K562 (cell line): ENCODE data around the gene AGAP1. TPM values are rescaled to one million over a fixed set of nuclear protein-coding genes. Genes with fewer than 3 reads are reported as not detected.

Experiments used
- ATAC-seq: fragments of 200-7000 bp; cut with Tn5 transposase; 3 replicates; pipeline ENCODE4 v1.9.1; 2020; ENCODE audit warnings: moderate library complexity
- BruUV-seq: library from RNA; stranded (reverse); fragments of 400-500 nt; replicated peaks from 2 replicates; lab custom pipeline; 2021; lab: Mats Ljungman, UMichigan
- CTCF ChIA-PET: fragments of 300-600 bp; formaldehyde crosslinking; extraction: SDS; loops from one replicate; lab custom pipeline; 2021; ENCODE audit warnings: low intra/inter-chr PET ratio; lab: Yijun Ruan, JAX
- POLR2A ChIA-PET: fragments of 300-600, 350-650 bp; sonication (Branson Sonifier 250); formaldehyde crosslinking; extraction: SDS; loops from one replicate; lab custom pipeline; 2021; ENCODE audit warnings: antibody characterized with exemption, inconsistent platforms; lab: Yijun Ruan, JAX
- DNase-seq, 4 experiments: peaks; one replicate each; pipeline versions ENCODE4 v3.0.0 to v3.0.0-alpha.2; 2011 to 2018; ENCODE audit warnings: low spot score in 3 of 4, mixed read lengths in 3 of 4; ENCODE audit errors: extremely low read depth in 1 of 4
- FAIRE-seq: peaks from 2 replicates; lab custom pipeline; 2011; peaks lifted over from hg19 to GRCh38; lab: Jason Lieb, UNC
- H2AFZ ChIP-seq: 2 replicates; pipeline ENCODE4 v1.6.0; 2011; ENCODE audit warnings: low read depth, low read length, control low read depth, inconsistent platforms
- H3K27ac ChIP-seq: fragments of 200-600 bp; 3 replicates; pipeline ENCODE4 v1.8.0; 2011; ENCODE audit warnings: low read depth, mild to moderate bottlenecking, control low read depth, inconsistent platforms, low read length, moderate library complexity, mixed read lengths; ENCODE audit errors: extremely low read depth
- H3K27me3 ChIP-seq, 2 experiments: fragments of 300-600 bp in 1 of 2; 2 replicates in 1 of 2; 3 replicates in 1 of 2; pipeline versions ENCODE4 v1.6.0 to v1.8.0; 2011; ENCODE audit warnings: inconsistent platforms in 2 of 2, low read length in 2 of 2, mild to moderate bottlenecking in 1 of 2, mixed read lengths in 1 of 2, moderate library complexity in 1 of 2; ENCODE audit not compliant: control insufficient read depth in 2 of 2, insufficient read depth in 2 of 2
- H3K36me3 ChIP-seq: fragments of 300-600 bp; 3 replicates; pipeline ENCODE4 v1.8.0; 2011; ENCODE audit warnings: mild to moderate bottlenecking, low read length, inconsistent platforms; ENCODE audit not compliant: control insufficient read depth, insufficient read depth
- H3K4me1 ChIP-seq, 2 experiments: fragments of 200-600 bp in 1 of 2; replicated peaks in 1 of 2; 2 replicates in 1 of 2; 3 replicates in 1 of 2; pipeline versions ENCODE4 v1.5.1 to v1.8.0; 2011; ENCODE audit warnings: inconsistent platforms in 2 of 2, low read length in 2 of 2, mild to moderate bottlenecking in 1 of 2, mixed read lengths in 1 of 2, moderate library complexity in 1 of 2; ENCODE audit not compliant: control insufficient read depth in 2 of 2, insufficient read depth in 2 of 2
- H3K4me2 ChIP-seq: 2 replicates; pipeline ENCODE4 v1.6.1; 2011; ENCODE audit warnings: low read length, control low read depth, inconsistent platforms, mixed read lengths; ENCODE audit not compliant: insufficient read depth
- H3K4me3 ChIP-seq: fragments of 200-600 bp; sonication (generic), shearing (Covaris generic); 2 replicates; pipeline ENCODE4 v1.5.1; 2016; ENCODE audit warnings: control low read depth, inconsistent platforms
- H3K79me2 ChIP-seq: fragments of 200-600 bp; 3 replicates; pipeline ENCODE4 v1.8.0; 2011; ENCODE audit warnings: low read length, inconsistent platforms; ENCODE audit not compliant: control insufficient read depth, insufficient read depth
- H3K9ac ChIP-seq, 2 experiments: 2 replicates each; pipeline versions ENCODE4 v1.6.0 to v1.6.1; 2011; ENCODE audit warnings: low read depth in 2 of 2, low read length in 2 of 2, control low read depth in 1 of 2, inconsistent platforms in 1 of 2, mild to moderate bottlenecking in 1 of 2, mixed read lengths in 1 of 2; ENCODE audit not compliant: insufficient read depth in 1 of 2
- H3K9me1 ChIP-seq: one replicate; pipeline ENCODE4 v1.6.0; 2011; ENCODE audit warnings: inconsistent platforms, mild to moderate bottlenecking, low read length, moderate library complexity; ENCODE audit not compliant: control insufficient read depth, insufficient read depth
- H3K9me3 ChIP-seq: replicated peaks from 2 replicates; pipeline ENCODE4 v1.5.1; 2011; ENCODE audit warnings: low read depth, low read length, inconsistent platforms; ENCODE audit not compliant: control insufficient read depth, insufficient read depth
- H4K20me1 ChIP-seq: replicated peaks from 2 replicates; pipeline ENCODE4 v1.6.1; 2011; ENCODE audit warnings: low read length, inconsistent platforms, mixed read lengths; ENCODE audit not compliant: control insufficient read depth, insufficient read depth
- ARID1B ChIP-seq: fragments of 450-650 bp; IDR thresholded peaks from 2 replicates; pipeline ENCODE4 v1.6.1; 2016; ENCODE audit warnings: antibody characterized with exemption, mild to moderate bottlenecking, inconsistent platforms
- CEBPB ChIP-seq: fragments of 450-650 bp; IDR thresholded peaks from 2 replicates; pipeline ENCODE4 v1.6.1; 2016; ENCODE audit warnings: missing genetic modification characterization, missing compliant biosample characterization
- GABPB2 ChIP-seq: fragments of 250-450 bp; sonication (Bioruptor Pico); conservative IDR thresholded peaks from 2 replicates; pipeline ENCODE4 v1.5.1; 2021; ENCODE audit warnings: mild to moderate bottlenecking
- PHB ChIP-seq: fragments of 250-450 bp; sonication (Bioruptor Pico); IDR thresholded peaks from 2 replicates; pipeline ENCODE4 v1.5.0; 2021
- TAL1 ChIP-seq: fragments of 450-650 bp; IDR thresholded peaks from 2 replicates; pipeline ENCODE4 v1.6.1; 2016; ENCODE audit warnings: mild to moderate bottlenecking
- TCF3 ChIP-seq: sonication (generic); formaldehyde crosslinking; IDR thresholded peaks from 2 replicates; pipeline ENCODE4 v1.4.0; 2020; ENCODE audit warnings: mild to moderate bottlenecking, missing genetic modification reagents
- ZBTB1 ChIP-seq: sonication (generic); formaldehyde crosslinking; IDR thresholded peaks from 2 replicates; pipeline ENCODE4 v1.8.1; 2023; ENCODE audit warnings: missing genetic modification reagents, low read depth, mild to moderate bottlenecking, borderline replicate concordance
- ZNF124 ChIP-seq: sonication (generic); formaldehyde crosslinking; IDR thresholded peaks from 2 replicates; pipeline ENCODE4 v1.8.1; 2022; ENCODE audit warnings: missing genetic modification reagents
- ZNF639 ChIP-seq, 2 experiments: fragments of 200-800 bp in 1 of 2; sonication (Bioruptor generic) in 1 of 2; sonication (generic) in 1 of 2; formaldehyde crosslinking in 1 of 2; IDR thresholded peaks in 1 of 2; conservative IDR thresholded peaks in 1 of 2; 2 replicates each; pipeline versions ENCODE4 v1.5.0 to v1.6.1; 2016 to 2020; ENCODE audit warnings: missing compliant biosample characterization in 1 of 2, missing genetic modification characterization in 1 of 2, missing genetic modification reagents in 1 of 2
- WGBS: fragments of 100-300 bp; shearing (Covaris generic); methylation state at CpG from one replicate; pipeline ENCODE4 v1.1.6; 2016; ENCODE audit warnings: low coverage, mixed read lengths; ENCODE audit not compliant: insufficient coverage; ENCODE audit errors: missing lambda C conversion rate; 5-methylcytosine and 5-hydroxymethylcytosine counted together
- in situ Hi-C: fragments of 300-500 bp; cut with MboI; formaldehyde crosslinking; loops from 4 replicates; pipeline ENCODE4 v1.15.0; 2018; ENCODE audit warnings: inconsistent platforms, mixed read lengths
- intact Hi-C: fragments of 100-400 bp; cut with micrococcal nuclease; formaldehyde crosslinking; loops from 2 replicates; pipeline ENCODE4 v1.14.2; 2022
- polyA plus RNA-seq, 8 experiments: library from polyadenylated mRNA; depleted of rRNA in 4 of 8; stranded (reverse) in 5 of 8; unstranded in 3 of 8; fragments of >200 nt; fragmentation: Nextera tagmentation in 2 of 8; fragmentation: Illumina TruSeq in 1 of 8; extraction: Ambion mirVana in 2 of 8; extraction: Trizol in 1 of 8; gene quantifications; 2 replicates each; pipeline versions ENCODE4 v1.2.1 to v1.2.3, GENCODE V29; 2011 to 2014; ENCODE audit warnings: inconsistent platforms in 1 of 8, missing spikeins in 1 of 8
- total RNA-seq, 7 experiments: library from RNA; depleted of rRNA in 6 of 7; stranded (reverse); fragments of >200 nt in 6 of 7; fragmentation: Illumina TruSeq in 2 of 7; extraction: Trizol in 2 of 7; gene quantifications; 2 replicates each; pipeline versions ENCODE4 v1.2.1 to v1.2.3, GENCODE V29; 2011 to 2021; ENCODE audit warnings: low replicate concordance in 1 of 7

Gene AGAP1
- total and polyA plus RNA-seq, 9 of the 15 experiments (the other 6 are each of a cell fraction or from before 2014, with no cell fraction given) = 1.3 to 24.0 (median 10.6) TPM

GRCh38 chr2:236073867-236074655, 580.2 kb downstream of the AGAP1 start:
- Histone ChIP-seq H2AFZ (no peak overlapping the region), H3K4me1 (peaks cover 9 to 14% of the 10 kb centered on the region in 2 experiments; a peak in 4 of 5 replicates), H3K4me2 (peak overlapping the region; percentile 37; the same call in 1 of the 2 replicates), H4K20me1 (no peaks in the 10 kb centered on the region), H3K9me1 (peaks cover 4% of the 10 kb centered on the region), H3K9me3 (no peaks in the 10 kb centered on the region), H3K27ac (no peak overlapping the region; the same call in 2 of the 3 replicates), H3K27me3 (no peaks in the 10 kb centered on the region), H3K4me3 (no peak overlapping the region), H3K79me2 (no peaks in the 10 kb centered on the region), H3K9ac (0 out of 4 replicates have a peak overlapping the region, but pooled peaks of 1 of the 2 experiments have one; percentile 0), H3K36me3 (no peaks in the 10 kb centered on the region)
- TF ChIP-seq PHB (CRISPR knock-in tag) (no peak), CEBPB (tag) (0 out of 2 replicates have a peak, but pooled peaks have one; percentile 15), ARID1B (0 out of 2 replicates have a peak, but pooled peaks have one; percentile 17), ZNF124 (no peak), GABPB2 (CRISPR knock-in tag) (no peak), ZNF639 (CRISPR knock-in tag; conservative IDR thresholded peaks at IDR 0.05 in 1 of 2, IDR thresholded peaks at IDR 0.05 in 1 of 2) (no peak), TCF3 (CRISPR knock-in tag) (peak; percentile 30; the same call in 1 of the 2 replicates), TAL1 (peak; percentile 42), ZBTB1 (CRISPR knock-in tag) (no peak)
- peak; percentile 29; the same call in 1 of the 3 replicates for ATAC-seq
- no peak for DNase-seq
- BruUV-seq = no TSS peak
- FAIRE-seq = no peak
- in situ Hi-C loops = no loop called here
- CTCF ChIA-PET = interaction anchor here (0.7 kb wide), 1 partner anchor 21 kb away, joined by 3 read pairs; no protein-coding TSS in a partner anchor
- POLR2A ChIA-PET = interaction anchor here (1.0 to 2.1 kb wide), 2 partner anchors 8 to 9 kb away, joined by 3 to 7 read pairs; no protein-coding TSS in a partner anchor
- intact Hi-C loops = no loop called here
- WGBS = 61% methylated on average over 8 of the region's 8 CpGs
